H1 (cell line): ENCODE results near the gene DNASE1L1. TPM values are rescaled to one million over a fixed set of nuclear protein-coding genes. Genes with fewer than 3 reads are reported as not detected.

Source experiments
- CTCF ChIA-PET: fragments of 300-600 bp; sonication (Branson Sonifier 250); formaldehyde crosslinking; loops from one replicate; lab custom pipeline; 2021; ENCODE audit not compliant: partially characterized antibody; lab: Charles Lee
- POLR2A ChIA-PET: fragments of 300-600 bp; sonication (Branson Sonifier 250); formaldehyde crosslinking; loops from one replicate; lab custom pipeline; 2021; ENCODE audit warnings: inconsistent platforms; ENCODE audit not compliant: partially characterized antibody; lab: Charles Lee
- DNase-seq, 2 experiments: peaks; one replicate each; pipeline versions ENCODE4 v3.0.0 to v3.0.0-alpha.2; 2010 to 2022; ENCODE audit warnings: low spot score in 2 of 2, low read depth in 1 of 2, mixed read lengths in 1 of 2
- FAIRE-seq: peaks from 2 replicates; lab custom pipeline; 2011; peaks lifted over from hg19 to GRCh38; lab: Jason Lieb, UNC
- H2AFZ ChIP-seq: 2 replicates; pipeline ENCODE4 v1.8.1; 2012; ENCODE audit warnings: low read length, inconsistent platforms
- H2AK5ac ChIP-seq: 2 replicates; pipeline ENCODE4 v1.6.1; 2013; ENCODE audit warnings: low read depth, low read length
- H2BK120ac ChIP-seq: replicated peaks from 2 replicates; pipeline ENCODE3; 2013; ENCODE audit warnings: low read depth, low read length, inconsistent platforms
- H2BK12ac ChIP-seq: 2 replicates; pipeline ENCODE4 v1.6.1; 2013; ENCODE audit warnings: low read depth, low read length
- H2BK15ac ChIP-seq: 2 replicates; pipeline ENCODE4 v1.6.1; 2013; ENCODE audit warnings: low read length
- H2BK20ac ChIP-seq: 2 replicates; pipeline ENCODE4 v1.6.1; 2013; ENCODE audit warnings: low read length
- H2BK5ac ChIP-seq: 2 replicates; pipeline ENCODE4 v1.6.1; 2013; ENCODE audit warnings: low read depth, low read length
- H3K14ac ChIP-seq: 2 replicates; pipeline ENCODE4 v1.6.1; 2013; ENCODE audit warnings: inconsistent platforms; ENCODE audit not compliant: insufficient read length
- H3K18ac ChIP-seq: 2 replicates; pipeline ENCODE4 v1.6.1; 2013; ENCODE audit warnings: low read length; ENCODE audit errors: extremely low read depth
- H3K23ac ChIP-seq: 2 replicates; pipeline ENCODE4 v1.6.1; 2013; ENCODE audit warnings: inconsistent platforms; ENCODE audit not compliant: insufficient read length
- H3K23me2 ChIP-seq: 2 replicates; pipeline ENCODE4 v1.6.1; 2013; ENCODE audit warnings: low read depth, low read length
- H3K27ac ChIP-seq: 2 replicates; pipeline ENCODE4 v1.6.1; 2011; ENCODE audit warnings: low read depth, low read length, inconsistent platforms
- H3K27me3 ChIP-seq, 4 experiments: replicated peaks in 1 of 4; 1 replicate in 1 of 4; 2 replicates in 3 of 4; pipeline versions ENCODE4 v1.6.1 to v1.8.1; 2011 to 2013; ENCODE audit warnings: low read length in 3 of 4, mild to moderate bottlenecking in 3 of 4, inconsistent platforms in 2 of 4, mixed read lengths in 2 of 4, moderate library complexity in 1 of 4; ENCODE audit not compliant: control insufficient read depth in 3 of 4, insufficient read depth in 3 of 4; ENCODE audit errors: extremely low read depth in 1 of 4
- H3K36me3 ChIP-seq, 4 experiments: 2 replicates each; pipeline versions ENCODE4 v1.6.1 to v1.8.1; 2011 to 2013; ENCODE audit warnings: mild to moderate bottlenecking in 4 of 4, low read length in 3 of 4, moderate library complexity in 2 of 4, control low read depth in 1 of 4, inconsistent platforms in 1 of 4; ENCODE audit not compliant: insufficient read depth in 4 of 4, control insufficient read depth in 2 of 4
- H3K4ac ChIP-seq: replicated peaks from 2 replicates; pipeline ENCODE3; 2013; ENCODE audit warnings: low read length, low read depth, mixed read lengths, inconsistent platforms; ENCODE audit not compliant: insufficient read length
- H3K4me1 ChIP-seq, 4 experiments: replicated peaks in 1 of 4; 1 replicate in 1 of 4; 2 replicates in 3 of 4; pipeline versions ENCODE4 v1.6.1 to v1.8.1; 2011 to 2013; ENCODE audit warnings: low read length in 3 of 4, inconsistent platforms in 2 of 4, mixed read lengths in 1 of 4; ENCODE audit not compliant: insufficient read depth in 4 of 4, control insufficient read depth in 3 of 4
- H3K4me2 ChIP-seq, 2 experiments: 2 replicates each; pipeline versions ENCODE4 v1.6.1 to v1.8.1; 2011 to 2013; ENCODE audit warnings: low read depth in 2 of 2, low read length in 2 of 2, control low read depth in 1 of 2, inconsistent platforms in 1 of 2, mild to moderate bottlenecking in 1 of 2; ENCODE audit not compliant: insufficient read depth in 1 of 2
- H3K4me3 ChIP-seq, 4 experiments: fragments of 200-600, 300-600 bp in 1 of 4; sonication (generic), shearing (Covaris generic), sonication (Bioruptor Twin) in 1 of 4; 2 replicates each; pipeline versions ENCODE4 v1.5.1 to v1.8.1; 2011 to 2016; ENCODE audit warnings: low read length in 4 of 4, low read depth in 3 of 4, control low read depth in 2 of 4, inconsistent platforms in 2 of 4, mild to moderate bottlenecking in 2 of 4, mixed read lengths in 1 of 4, moderate library complexity in 1 of 4; ENCODE audit not compliant: insufficient read depth in 2 of 4; ENCODE audit errors: extremely low read depth in 1 of 4
- H3K56ac ChIP-seq: replicated peaks from 2 replicates; pipeline ENCODE3; 2013; ENCODE audit warnings: low read depth, mild to moderate bottlenecking, mixed read lengths, low read length, inconsistent platforms; ENCODE audit not compliant: insufficient read length
- H3K79me1 ChIP-seq: 2 replicates; pipeline ENCODE4 v1.6.1; 2013; ENCODE audit warnings: low read depth, low read length, control low read depth
- H3K79me2 ChIP-seq, 2 experiments: 2 replicates each; pipeline versions ENCODE4 v1.6.1 to v1.8.1; 2012 to 2013; ENCODE audit warnings: low read length in 2 of 2, mild to moderate bottlenecking in 2 of 2, inconsistent platforms in 1 of 2; ENCODE audit not compliant: insufficient read depth in 2 of 2, control insufficient read depth in 1 of 2
- H3K9ac ChIP-seq, 4 experiments: replicated peaks in 1 of 4; 1 replicate in 1 of 4; 2 replicates in 3 of 4; pipeline versions ENCODE4 v1.6.1 to v1.8.1; 2011 to 2013; ENCODE audit warnings: low read depth in 3 of 4, low read length in 3 of 4, control low read depth in 2 of 4, mild to moderate bottlenecking in 2 of 4, moderate library complexity in 2 of 4, inconsistent platforms in 1 of 4; ENCODE audit errors: extremely low read depth in 1 of 4
- H3K9me3 ChIP-seq, 2 experiments: 2 replicates each; pipeline versions ENCODE4 v1.6.1 to v1.8.1; 2012 to 2013; ENCODE audit warnings: mild to moderate bottlenecking in 2 of 2, moderate library complexity in 2 of 2, control low read depth in 1 of 2, inconsistent platforms in 1 of 2, low read depth in 1 of 2, low read length in 1 of 2, mixed read lengths in 1 of 2; ENCODE audit not compliant: insufficient read depth in 2 of 2
- H4K20me1 ChIP-seq, 2 experiments: replicated peaks in 1 of 2; 2 replicates each; pipeline versions ENCODE3 to v1.8.1; 2011 to 2013; ENCODE audit warnings: inconsistent platforms in 2 of 2, low read length in 2 of 2, mild to moderate bottlenecking in 1 of 2; ENCODE audit not compliant: insufficient read depth in 2 of 2, control insufficient read depth in 1 of 2
- H4K5ac ChIP-seq: 2 replicates; pipeline ENCODE4 v1.6.1; 2013; ENCODE audit warnings: low read length, low read depth, mixed read lengths, inconsistent platforms; ENCODE audit not compliant: insufficient read length
- H4K8ac ChIP-seq: 2 replicates; pipeline ENCODE4 v1.8.0; 2013; ENCODE audit warnings: mild to moderate bottlenecking, moderate library complexity, low read length, inconsistent platforms; ENCODE audit not compliant: insufficient read depth; ENCODE audit errors: extremely low read depth
- H4K91ac ChIP-seq: replicated peaks from 2 replicates; pipeline ENCODE3; 2013; ENCODE audit warnings: low read length, mixed read lengths, inconsistent platforms; ENCODE audit not compliant: insufficient read length
- POLR2AphosphoS5 ChIP-seq: IDR thresholded peaks from 2 replicates; pipeline ENCODE4 v1.6.1; 2011; ENCODE audit warnings: low read depth, low read length
- SRF ChIP-seq: IDR thresholded peaks from 2 replicates; pipeline ENCODE4 v1.6.1; 2011; ENCODE audit warnings: mild to moderate bottlenecking, low read depth, low read length, moderate library complexity
- WGBS, 2 experiments: shearing (Covaris generic) in 1 of 2; methylation state at CpG; one replicate each; pipeline versions ENCODE4 v1.1.6 to v1.1.7; 2013 to 2015; ENCODE audit warnings: low lambda C conversion rate in 2 of 2, mixed read lengths in 2 of 2, inconsistent platforms in 1 of 2, low coverage in 1 of 2, missing lambda C conversion rate in 1 of 2; ENCODE audit not compliant: insufficient replicate concordance in 2 of 2, insufficient coverage in 1 of 2, insufficient read length in 1 of 2; ENCODE audit errors: extremely low coverage in 1 of 2, missing lambda C conversion rate in 1 of 2; 5-methylcytosine and 5-hydroxymethylcytosine counted together
- polyA plus RNA-seq, 7 experiments: library from polyadenylated mRNA; depleted of rRNA in 3 of 7; stranded (reverse) in 5 of 7; unstranded in 2 of 7; fragments of >200 nt in 5 of 7; fragments of 200-250 nt in 2 of 7; gene quantifications; 1 replicate in 5 of 7; 2 replicates in 1 of 7; 4 replicates in 1 of 7; pipeline versions ENCODE4 v1.2.1 to v1.2.3, GENCODE V29; 2011 to 2013; ENCODE audit warnings: missing spikeins in 2 of 7, mixed read lengths in 2 of 7
- total RNA-seq: library from RNA; stranded (reverse); fragmentation: NEBNext Ultra II Directional; extraction: Animal tissue kit (Norgen Biotek cat#: 25700); gene quantifications from 2 replicates; pipeline ENCODE4 v1.2.1, GENCODE V29; 2021

DNASE1L1 gene
- total and polyA plus RNA-seq, 2 of the 8 experiments (the other 6 are each of a cell fraction or from before 2014, with no cell fraction given), result 8.7 to 30.0 TPM

GRCh38 chrX:154354013-154354412 lies 55.0 kb downstream of the DNASE1L1 start:
- TF ChIP-seq SRF, result no peak
- 0 out of 2 replicates have a peak, but pooled peaks have one; percentile 40 for TF ChIP-seq POLR2AphosphoS5
- Histone ChIP-seq H3K4me2 (no peak overlapping the region), H2BK120ac (no peak overlapping the region), H4K20me1 (peaks cover 4 to 42% of the 10 kb centered on the region in 2 experiments), H3K18ac (no peak overlapping the region), H4K5ac (no peak overlapping the region), H3K27ac (no peak overlapping the region), H3K9me3 (no peaks in the 10 kb centered on the region), H2BK20ac (no peak overlapping the region), H3K56ac (no peak overlapping the region), H3K79me2 (no peaks in the 10 kb centered on the region), H3K79me1 (no peaks in the 10 kb centered on the region), H3K27me3 (no peaks in the 10 kb centered on the region), H2AFZ (no peak overlapping the region), H3K4ac (no peak overlapping the region), H3K4me3 (no peak overlapping the region), H2BK15ac (no peak overlapping the region), H2BK5ac (no peak overlapping the region), H3K4me1 (no peaks in the 10 kb centered on the region), H3K9ac (no peak overlapping the region), H3K14ac (no peak overlapping the region), H4K8ac (no peak overlapping the region), H2AK5ac (no peak overlapping the region), H4K91ac (no peak overlapping the region), H2BK12ac (no peak overlapping the region), H3K23ac (no peak overlapping the region), H3K23me2 (no peaks in the 10 kb centered on the region), H3K36me3 (peaks cover 44 to 100% (median 84%) of the 10 kb centered on the region in 4 experiments)
- WGBS, 2 experiments, result 83% methylated on average over 8 of the region's 14 CpGs; no CpG with 5 or more reads in 1 of the 2 experiments
- DNase-seq, result no peak
- POLR2A ChIA-PET, result interaction anchor here (1.0 to 15.6 kb wide), 4 partner anchors 12 to 48 kb away, joined by 4 to 348 read pairs (median 6); partner anchors contain the start of gene RPL10
- CTCF ChIA-PET, result interaction anchor here (0.7 to 1.5 kb wide), 2 partner anchors 12 to 77 kb away, joined by 3 to 4 read pairs; no protein-coding TSS in a partner anchor
- FAIRE-seq, result no peak
